Ascending aorta (tissue), 2 donors: ENCODE data around the gene OSGEP. TPM values are rescaled to one million over a fixed set of nuclear protein-coding genes. Genes with fewer than 3 reads are reported as not detected.

Experiments
- DNase-seq, 2 donors: peaks; one replicate each; pipeline ENCODE4 v3.0.0-alpha.2; 2019; ENCODE audit warnings: low spot score in 2 of 2
- H3K27ac ChIP-seq, 2 donors: fragments of 200-600 bp; sonication (generic); one replicate each; pipeline ENCODE4 v1.5.1; 2016 to 2017; ENCODE audit warnings: mild to moderate bottlenecking in 1 of 2
- H3K27me3 ChIP-seq: fragments of 200-600 bp; sonication (generic); one replicate; pipeline ENCODE4 v1.5.1; 2017
- H3K36me3 ChIP-seq, 2 donors: fragments of 200-600 bp; sonication (generic); one replicate each; pipeline ENCODE4 v1.5.1; 2016
- H3K4me1 ChIP-seq, 2 donors: fragments of 200-600 bp; sonication (generic); one replicate each; pipeline ENCODE4 v1.5.1; 2016 to 2017; ENCODE audit warnings: mild to moderate bottlenecking in 1 of 2
- H3K4me3 ChIP-seq, 2 donors: fragments of 200-600 bp; sonication (generic); one replicate each; pipeline ENCODE4 v1.5.1; 2016 to 2017; ENCODE audit warnings: mild to moderate bottlenecking in 1 of 2
- H3K9me3 ChIP-seq, 2 donors: fragments of 200-600 bp; sonication (generic); one replicate each; pipeline ENCODE4 v1.5.1; 2016
- CTCF ChIP-seq, 3 experiments: fragments of 200-600 bp in 2 of 3; fragments of 450-650 bp in 1 of 3; sonication (generic) in 2 of 3; IDR thresholded peaks; one replicate each; pipeline ENCODE4 v1.5.1; 2016 to 2019; ENCODE audit warnings: antibody characterized with exemption in 3 of 3, mild to moderate bottlenecking in 1 of 3, moderate library complexity in 1 of 3
- intact Hi-C: fragments of 100-400 bp; cut with DNase I; formaldehyde crosslinking; loops from one replicate; pipeline ENCODE4 v1.15.1; 2023
- total RNA-seq: library from RNA; depleted of rRNA; stranded (reverse); fragments of >200 nt; gene quantifications from one replicate; pipeline ENCODE4 v1.1.0, GENCODE V29; 2016

Gene OSGEP
- total RNA-seq, 1 donor from 2014 or later, result 26.7 TPM

DNA sequence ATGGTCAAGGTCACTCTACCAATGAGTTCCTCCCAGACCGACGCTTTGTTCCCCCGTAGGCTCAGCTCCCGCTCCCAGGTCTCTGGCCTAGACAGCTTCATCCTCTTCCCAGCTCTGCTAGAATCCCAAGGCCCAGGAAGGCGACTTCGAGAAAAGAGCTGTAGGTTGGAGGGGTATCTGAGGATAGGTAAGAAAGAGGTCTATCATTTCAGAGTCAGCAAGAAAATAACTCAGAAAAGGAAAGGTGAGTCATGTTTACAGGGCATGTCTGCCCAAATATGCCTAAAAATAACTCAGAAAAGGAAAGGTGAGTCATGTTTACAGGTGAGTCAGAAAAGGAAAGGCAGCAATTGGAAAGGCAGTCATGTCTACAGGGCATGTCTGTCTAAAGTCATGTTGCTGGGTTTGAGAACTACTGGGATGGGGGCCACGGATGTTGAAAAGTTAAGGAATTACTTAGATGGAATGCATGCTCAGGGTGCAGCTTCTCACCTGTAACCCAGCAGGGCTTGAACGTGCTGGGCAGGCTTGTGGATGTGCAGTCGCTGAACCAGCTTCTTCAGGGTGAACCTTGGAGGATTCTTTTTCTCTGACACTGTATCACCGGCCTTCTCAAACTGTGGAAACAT is 53.5 kb downstream of the OSGEP start:
- peak in 1 of 2 donors; percentile 39 for DNase-seq
- no peak overlapping the region for H3K27ac ChIP-seq
- H3K4me3 ChIP-seq, result no peak overlapping the region
- H3K4me1 ChIP-seq, result no peaks in the 10 kb centered on the region
- intact Hi-C loops, result no loop called here
- no peaks in the 10 kb centered on the region for H3K9me3 ChIP-seq
- no peak for TF ChIP-seq CTCF (IDR thresholded peaks at IDR 0.05)
- no peaks in the 10 kb centered on the region for H3K27me3 ChIP-seq
- H3K36me3 ChIP-seq, result peaks cover 74 to 92% of the 10 kb centered on the region in 2 donors

- Histone ChIP-seq H3K27me3 (no peaks in the 10 kb centered on the region), H3K36me3 (peaks cover 74 to 92% of the 10 kb centered on the region in 2 donors), H3K27ac (no peak overlapping the region), H3K4me3 (no peak overlapping the region), H3K9me3 (no peaks in the 10 kb centered on the region), H3K4me1 (no peaks in the 10 kb centered on the region)
- intact Hi-C loops, result no loop called here
- TF ChIP-seq CTCF (IDR thresholded peaks at IDR 0.05), result no peak
- no peak for DNase-seq
Observed at GRCh38 chr14:20400589-20400964, 54.0 kb downstream of the OSGEP start.

GRCh38 chr14:20397511-20397910 is 57.1 kb downstream of the OSGEP start:
- Histone ChIP-seq H3K27me3 (no peaks in the 10 kb centered on the region), H3K4me3 (no peak overlapping the region), H3K9me3 (no peaks in the 10 kb centered on the region), H3K4me1 (no peaks in the 10 kb centered on the region), H3K27ac (no peak overlapping the region), H3K36me3 (peaks cover 70 to 90% of the 10 kb centered on the region in 2 donors)
- TF ChIP-seq CTCF (IDR thresholded peaks at IDR 0.05), result no peak
- intact Hi-C loops, result no loop called here
- DNase-seq, result no peak

Other genes with a start within 250 kb of the OSGEP start
- gene OR11H6, start 231.1 kb downstream of the OSGEP start, total RNA-seq, result not detected
- gene OR11H7, start 225.8 kb downstream of the OSGEP start, total RNA-seq, result not detected
- gene OR11H4, start 215.5 kb downstream of the OSGEP start, total RNA-seq, result not detected
- 7.8 TPM for gene TTC5, start 148.9 kb downstream of the OSGEP start, total RNA-seq
- 12.6 TPM for gene CCNB1IP1, start 121.5 kb downstream of the OSGEP start, total RNA-seq
- gene PARP2, start 111.2 kb downstream of the OSGEP start, total RNA-seq, result 0.32 TPM
- gene TEP1, start 41.3 kb downstream of the OSGEP start, total RNA-seq, result 43.7 TPM
- not detected for gene KLHL33, start 18.6 kb downstream of the OSGEP start, total RNA-seq
- 21.5 TPM for gene APEX1, start 414 bp upstream of the OSGEP start, total RNA-seq
- 30.7 TPM for gene PIP4P1, start 6.6 kb upstream of the OSGEP start, total RNA-seq
- 62.7 TPM for gene PNP, start 14.6 kb upstream of the OSGEP start, total RNA-seq
- gene RNASE10, start 50.7 kb upstream of the OSGEP start, total RNA-seq, result not detected
- gene RNASE9, start 106.2 kb upstream of the OSGEP start, total RNA-seq, result not detected
- not detected for gene RNASE11, start 133.2 kb upstream of the OSGEP start, total RNA-seq
- gene RNASE12, start 136.6 kb upstream of the OSGEP start, total RNA-seq, result not detected
- not detected for gene OR6S1, start 186.9 kb upstream of the OSGEP start, total RNA-seq
- 23.2 TPM for gene RNASE4, start 229.7 kb upstream of the OSGEP start, total RNA-seq
- gene ANG, start 234.0 kb upstream of the OSGEP start, total RNA-seq, result 4.2 TPM